HL-60 (cell line): Measurements from ENCODE around the gene EXTL1.
A peak's percentile ranks its signal among the peaks of the same experiment; 100 is the strongest.
"Not testable (repeated sequence)": the region's sequence is repeated elsewhere in the genome, so short reads cannot be mapped to it uniquely, and the experiment has no call there.

Experiments
- DNase-seq, 2 experiments: peaks; one replicate each; pipeline ENCODE4 v3.0.0-alpha.2; 2010 to 2020; ENCODE audit warnings: low read depth in 1 of 2, low spot score in 1 of 2
- H3K27ac ChIP-seq: fragments of 250-450 bp; sonication (Bioruptor Pico); replicated peaks from 2 replicates; pipeline ENCODE4 v1.5.1; 2020; ENCODE audit warnings: mild to moderate bottlenecking, moderate library complexity
- H3K27me3 ChIP-seq: fragments of 250-450 bp; sonication (Bioruptor Pico); 2 replicates; pipeline ENCODE4 v1.5.1; 2021; ENCODE audit warnings: mild to moderate bottlenecking, moderate library complexity; ENCODE audit not compliant: insufficient read depth, poor library complexity, severe bottlenecking
- H3K4me3 ChIP-seq: replicated peaks from 2 replicates; pipeline ENCODE4 v1.5.1; 2011; ENCODE audit warnings: mild to moderate bottlenecking, control low read depth, low read length; ENCODE audit not compliant: insufficient read depth
- CTCF ChIP-seq: IDR thresholded peaks from one replicate; pipeline ENCODE4 v1.5.1; 2011; ENCODE audit warnings: low read length, control low read depth, inconsistent platforms; ENCODE audit not compliant: insufficient read depth
- GABPA ChIP-seq: IDR thresholded peaks from 2 replicates; pipeline ENCODE4 v1.6.1; 2012; ENCODE audit warnings: low read depth
- POLR2AphosphoS5 ChIP-seq: IDR thresholded peaks from 2 replicates; pipeline ENCODE4 v1.6.1; 2012; ENCODE audit warnings: low read depth
- REST ChIP-seq: IDR thresholded peaks from 2 replicates; pipeline ENCODE4 v1.6.1; 2012; ENCODE audit warnings: low read depth; ENCODE audit not compliant: insufficient replicate concordance
- SPI1 ChIP-seq: IDR thresholded peaks from 2 replicates; pipeline ENCODE4 v1.6.1; 2012; ENCODE audit warnings: low read depth, mild to moderate bottlenecking, borderline replicate concordance

The EXTL1 gene

GRCh38 chr1:25985670-25986069, 35.9 kb upstream of the EXTL1 start:
- H3K27me3 ChIP-seq: no peaks in the 10 kb centered on the region
- no peak overlapping the region for H3K4me3 ChIP-seq
- TF ChIP-seq CTCF: no peak
- no peak for TF ChIP-seq SPI1
- TF ChIP-seq REST: no peak
- no peak for TF ChIP-seq POLR2AphosphoS5
- TF ChIP-seq GABPA: no peak
- DNase-seq: no peak
- no peak overlapping the region for H3K27ac ChIP-seq

GRCh38 chr1:25986773-25987172, 34.8 kb upstream of the EXTL1 start:
- DNase-seq, H3K4me3 ChIP-seq, H3K27me3 ChIP-seq, H3K27ac ChIP-seq: not testable (repeated sequence)

- Histone ChIP-seq H3K4me3 (no peak overlapping the region), H3K27me3 (no peaks in the 10 kb centered on the region)
- no peak for TF ChIP-seq POLR2AphosphoS5
- no peak for TF ChIP-seq REST
- TF ChIP-seq SPI1: no peak
- TF ChIP-seq CTCF: no peak
- TF ChIP-seq GABPA: no peak
Observed at GRCh38 chr1:25987951-25988350, 33.6 kb upstream of the EXTL1 start.

GRCh38 chr1:25989440-25990234, 31.9 kb upstream of the EXTL1 start:
- no peak for TF ChIP-seq CTCF
- peak; percentile 55; the same call in 1 of the 2 replicates for TF ChIP-seq POLR2AphosphoS5
- peak overlapping the region; percentile 80 for H3K27ac ChIP-seq
- H3K4me3 ChIP-seq: no peak overlapping the region
- H3K27me3 ChIP-seq: no peaks in the 10 kb centered on the region
- DNase-seq: peak in 1 of 2 experiments; percentile 46

More at GRCh38 chr1:25987951-25988350, 33.6 kb upstream of the EXTL1 start:
- H3K27ac ChIP-seq: no peak overlapping the region
- no peak for DNase-seq
